Esophagus squamous epithelium (tissue), 4 donors: ENCODE data around the gene MMS19.

Source experiments
- POLR2A ChIP-seq, 4 donors: fragments of 450-650 bp; IDR thresholded peaks; one replicate each; pipeline ENCODE4 v1.6.1; 2017; ENCODE audit warnings: antibody characterized with exemption in 4 of 4, mild to moderate bottlenecking in 4 of 4, moderate library complexity in 3 of 4
- TF ChIP-seq, protein P1 (sequence below), 6 experiments: fragments of 450-650 bp in 4 of 6; fragments of 200-600 bp in 2 of 6; sonication (generic) in 2 of 6; IDR thresholded peaks; one replicate each; pipeline ENCODE4 v1.5.1; 2016 to 2019; ENCODE audit warnings: antibody characterized with exemption in 6 of 6, mild to moderate bottlenecking in 4 of 6, moderate library complexity in 4 of 6

DNA sequence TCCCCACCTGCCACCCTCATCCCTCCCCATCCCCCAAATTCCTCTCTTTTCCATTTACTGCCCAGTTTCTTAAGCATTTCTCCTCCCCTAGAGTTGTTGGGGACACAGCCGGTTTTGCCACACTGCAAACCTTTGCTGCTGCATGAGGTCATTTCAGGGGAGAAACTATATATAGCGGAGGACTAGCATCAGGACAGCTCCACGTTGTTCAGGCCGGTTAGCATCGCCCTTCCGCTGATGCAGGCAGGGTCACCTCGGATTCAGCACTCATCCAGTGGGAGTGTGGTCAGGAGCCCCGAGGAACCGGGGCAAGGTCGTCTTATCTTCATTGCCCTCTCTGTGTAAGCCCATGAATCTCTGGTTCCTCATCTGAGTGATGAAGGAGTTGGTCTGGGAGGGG lies 16.1 kb upstream of the MMS19 start:
- TF ChIP-seq POLR2A (IDR thresholded peaks at IDR 0.05) = no peak
- TF ChIP-seq, protein P1, sequence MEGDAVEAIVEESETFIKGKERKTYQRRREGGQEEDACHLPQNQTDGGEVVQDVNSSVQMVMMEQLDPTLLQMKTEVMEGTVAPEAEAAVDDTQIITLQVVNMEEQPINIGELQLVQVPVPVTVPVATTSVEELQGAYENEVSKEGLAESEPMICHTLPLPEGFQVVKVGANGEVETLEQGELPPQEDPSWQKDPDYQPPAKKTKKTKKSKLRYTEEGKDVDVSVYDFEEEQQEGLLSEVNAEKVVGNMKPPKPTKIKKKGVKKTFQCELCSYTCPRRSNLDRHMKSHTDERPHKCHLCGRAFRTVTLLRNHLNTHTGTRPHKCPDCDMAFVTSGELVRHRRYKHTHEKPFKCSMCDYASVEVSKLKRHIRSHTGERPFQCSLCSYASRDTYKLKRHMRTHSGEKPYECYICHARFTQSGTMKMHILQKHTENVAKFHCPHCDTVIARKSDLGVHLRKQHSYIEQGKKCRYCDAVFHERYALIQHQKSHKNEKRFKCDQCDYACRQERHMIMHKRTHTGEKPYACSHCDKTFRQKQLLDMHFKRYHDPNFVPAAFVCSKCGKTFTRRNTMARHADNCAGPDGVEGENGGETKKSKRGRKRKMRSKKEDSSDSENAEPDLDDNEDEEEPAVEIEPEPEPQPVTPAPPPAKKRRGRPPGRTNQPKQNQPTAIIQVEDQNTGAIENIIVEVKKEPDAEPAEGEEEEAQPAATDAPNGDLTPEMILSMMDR (IDR thresholded peaks at IDR 0.05) = no peak
